Measurements from ENCODE around the gene SDK2.

GRCh38 chr17:73633736-73634135 is 10.5 kb downstream of the SDK2 start:
- TF ChIP-seq CTCF (IDR thresholded peaks at IDR 0.05; ENCODE audit: insufficient read depth, low read depth, low read length) (no peak), EZH2 (IDR thresholded peaks at IDR 0.05; ENCODE audit: insufficient read depth, low read length) (no peak)
